ENCODE results near the gene NEDD9.

DNA sequence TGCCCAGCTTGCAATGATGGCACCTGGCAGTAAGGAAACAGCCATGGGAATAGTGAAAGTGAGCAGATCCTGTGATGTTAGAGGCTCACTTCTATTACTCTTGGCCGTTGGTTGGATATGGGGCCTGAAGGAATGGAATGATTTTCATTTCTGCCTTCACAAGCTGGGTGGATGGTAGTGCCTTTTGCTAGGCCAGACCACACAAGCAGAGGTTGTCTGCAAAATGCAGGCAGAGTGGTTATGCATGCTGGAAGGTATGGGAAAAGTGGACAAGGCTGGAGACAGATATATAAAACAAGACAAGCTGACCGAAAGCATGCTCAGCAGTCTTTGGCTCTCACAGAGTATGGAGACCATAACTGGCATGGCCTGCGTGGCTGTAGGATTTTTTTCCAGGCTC is 70.2 kb downstream of the NEDD9 start:
- TF ChIP-seq POLR2A (IDR thresholded peaks at IDR 0.05) (no peak), CTCF (IDR thresholded peaks at IDR 0.05) (no peak), EP300 (IDR thresholded peaks at IDR 0.05; ENCODE audit: low read depth) (no peak)
